ENCODE results near the gene CFAP46. TPM values are rescaled to one million over a fixed set of nuclear protein-coding genes. Genes with fewer than 3 reads are reported as not detected.
A peak's percentile ranks its signal among the peaks of the same experiment; 100 is the strongest.

CFAP46 gene
- total RNA-seq, 6 donors from 2014 or later = 0.60 to 28.3 (median 8.0) TPM

DNA sequence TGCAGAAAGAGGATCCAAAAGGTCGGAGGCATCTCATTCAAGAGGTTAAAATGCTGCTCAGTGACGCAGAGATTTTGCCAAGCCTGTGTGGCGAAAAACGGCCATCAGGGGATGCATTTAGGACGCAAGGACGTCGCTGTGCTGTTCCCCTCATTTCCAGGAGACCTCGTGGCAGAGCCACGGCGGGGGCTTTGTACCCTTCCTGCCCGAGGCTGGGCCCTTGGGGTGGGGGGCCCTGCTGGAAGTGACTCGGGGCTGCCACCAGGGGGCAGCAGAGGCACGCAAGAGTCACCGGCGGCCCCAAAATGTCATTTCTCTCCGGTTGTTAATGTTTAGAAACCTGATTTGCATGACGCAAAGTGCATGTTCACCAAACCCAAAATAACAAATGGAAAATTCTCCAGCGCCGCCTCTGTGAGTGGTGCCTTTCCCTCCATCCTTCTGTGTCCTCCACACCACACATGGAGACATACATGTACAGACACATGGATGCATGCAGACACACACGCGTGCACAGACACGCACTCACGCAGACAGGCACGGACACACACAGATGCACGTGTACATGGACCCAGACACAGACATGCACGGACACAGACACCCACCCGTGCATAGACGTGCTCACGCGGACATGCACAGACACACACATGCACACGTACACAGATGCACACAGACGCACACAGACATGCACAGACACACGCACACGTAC, 105.4 kb downstream of the CFAP46 start:
- peaks cover 0 to 8% (median 3%) of the 10 kb centered on the region in 4 donors for H3K27me3 ChIP-seq
- H3K27ac ChIP-seq = no peak overlapping the region
- no peak overlapping the region for H3K4me3 ChIP-seq
- WGBS, 2 donors = 46 to 75% methylated on average over 18 to 34 of the region's 34 CpGs
- peaks cover 0 to 9% (median 6%) of the 10 kb centered on the region in 4 donors for H3K9me3 ChIP-seq
- ATAC-seq (ENCODE audit: low FRiP score in 2 of 2) = peak in 1 of 2 donors; percentile 44
- H3K36me3 ChIP-seq = no peaks in the 10 kb centered on the region
- TF ChIP-seq, protein P1, sequence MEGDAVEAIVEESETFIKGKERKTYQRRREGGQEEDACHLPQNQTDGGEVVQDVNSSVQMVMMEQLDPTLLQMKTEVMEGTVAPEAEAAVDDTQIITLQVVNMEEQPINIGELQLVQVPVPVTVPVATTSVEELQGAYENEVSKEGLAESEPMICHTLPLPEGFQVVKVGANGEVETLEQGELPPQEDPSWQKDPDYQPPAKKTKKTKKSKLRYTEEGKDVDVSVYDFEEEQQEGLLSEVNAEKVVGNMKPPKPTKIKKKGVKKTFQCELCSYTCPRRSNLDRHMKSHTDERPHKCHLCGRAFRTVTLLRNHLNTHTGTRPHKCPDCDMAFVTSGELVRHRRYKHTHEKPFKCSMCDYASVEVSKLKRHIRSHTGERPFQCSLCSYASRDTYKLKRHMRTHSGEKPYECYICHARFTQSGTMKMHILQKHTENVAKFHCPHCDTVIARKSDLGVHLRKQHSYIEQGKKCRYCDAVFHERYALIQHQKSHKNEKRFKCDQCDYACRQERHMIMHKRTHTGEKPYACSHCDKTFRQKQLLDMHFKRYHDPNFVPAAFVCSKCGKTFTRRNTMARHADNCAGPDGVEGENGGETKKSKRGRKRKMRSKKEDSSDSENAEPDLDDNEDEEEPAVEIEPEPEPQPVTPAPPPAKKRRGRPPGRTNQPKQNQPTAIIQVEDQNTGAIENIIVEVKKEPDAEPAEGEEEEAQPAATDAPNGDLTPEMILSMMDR (IDR thresholded peaks at IDR 0.05) = peak; percentile 71 to 94 (median 84)
- TF ChIP-seq POLR2A (IDR thresholded peaks at IDR 0.05) = no peak
- no peak for DNase-seq
- peaks cover 0 to 5% (median 0%) of the 10 kb centered on the region in 4 donors for H3K4me1 ChIP-seq

DNA sequence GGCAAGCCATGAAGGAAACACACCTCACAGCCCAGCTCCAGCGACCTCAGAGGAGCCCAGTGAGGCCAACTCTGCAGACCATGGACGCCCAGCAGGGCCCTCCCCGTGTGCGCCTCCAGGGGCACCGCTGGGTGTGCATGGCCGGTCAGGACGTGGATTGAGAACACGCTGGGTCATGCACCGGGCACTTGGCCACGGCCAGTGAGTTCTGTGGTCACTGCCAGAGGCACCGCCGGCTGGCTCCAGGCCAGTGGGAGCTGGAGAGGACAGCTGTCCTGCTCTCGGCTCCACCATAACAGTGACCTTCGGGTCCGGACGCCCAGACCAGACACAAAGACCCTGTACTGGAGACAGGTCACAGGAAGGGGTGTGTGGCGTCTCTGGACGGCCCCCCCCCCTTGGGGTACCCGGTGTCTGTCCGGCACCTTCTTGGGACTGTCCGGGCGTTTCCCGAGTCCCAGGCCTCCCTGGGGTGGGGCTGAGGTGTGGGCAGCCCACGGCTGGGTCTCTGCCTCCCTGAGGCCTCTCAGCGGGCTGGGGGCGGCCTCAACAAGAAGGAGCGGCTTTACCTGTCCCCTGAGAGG, 106.0 kb downstream of the CFAP46 start:
- ATAC-seq (ENCODE audit: low FRiP score in 2 of 2) (peak; percentile 17 to 20), DNase-seq (no peak)
- Histone ChIP-seq H3K4me1 (peaks cover 0 to 5% (median 0%) of the 10 kb centered on the region in 4 donors), H3K27ac (no peak overlapping the region), H3K9me3 (peaks cover 0 to 2% (median under 1%) of the 10 kb centered on the region in 4 donors), H3K36me3 (no peaks in the 10 kb centered on the region), H3K4me3 (no peak overlapping the region), H3K27me3 (peaks cover 0 to 8% (median 3%) of the 10 kb centered on the region in 4 donors)
- 63 to 69% methylated on average over 7 to 22 of the region's 27 CpGs for WGBS, 2 donors
- TF ChIP-seq, protein P1 (IDR thresholded peaks at IDR 0.05) = no peak
- TF ChIP-seq EP300 (IDR thresholded peaks at IDR 0.05) = no peak
- TF ChIP-seq POLR2A (IDR thresholded peaks at IDR 0.05) = no peak
- TF ChIP-seq POLR2AphosphoS5 (IDR thresholded peaks at IDR 0.05) = no peak

DNA sequence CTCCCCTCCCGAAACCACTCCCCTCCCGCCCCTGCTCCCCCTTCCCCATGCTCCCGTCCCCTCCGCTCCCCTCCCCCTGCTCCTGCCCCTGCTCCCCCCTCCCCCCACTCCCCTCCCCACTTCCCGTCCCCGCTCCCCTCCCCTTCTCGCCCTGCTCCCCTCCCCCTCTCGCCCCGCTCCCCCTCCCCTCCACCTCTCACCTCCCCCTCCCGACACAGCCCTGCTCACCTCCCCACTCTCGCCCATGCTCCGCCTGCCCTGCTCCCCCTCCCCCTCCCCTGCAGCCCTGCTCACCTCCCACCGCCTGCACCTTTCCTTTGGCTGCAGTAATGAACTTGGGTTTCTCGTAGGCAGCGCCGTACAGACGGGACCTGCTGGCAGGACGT, 106.5 kb downstream of the CFAP46 start:
- no peaks in the 10 kb centered on the region for H3K9me3 ChIP-seq
- no peak overlapping the region for H3K27ac ChIP-seq
- H3K27me3 ChIP-seq = peaks cover 0 to 8% (median 3%) of the 10 kb centered on the region in 4 donors
- WGBS, 2 donors = 20 to 54% methylated on average over 1 to 6 of the region's 18 CpGs
- no peak overlapping the region for H3K4me3 ChIP-seq
- H3K36me3 ChIP-seq = no peaks in the 10 kb centered on the region
- no peak for ATAC-seq (ENCODE audit: low FRiP score in 2 of 2)
- no peak for DNase-seq
- H3K4me1 ChIP-seq = peaks cover 0 to 5% (median 0%) of the 10 kb centered on the region in 4 donors
- TF ChIP-seq, protein P1 (IDR thresholded peaks at IDR 0.05) = no peak
- TF ChIP-seq POLR2AphosphoS5 (IDR thresholded peaks at IDR 0.05) = no peak
- no peak for TF ChIP-seq POLR2A (IDR thresholded peaks at IDR 0.05)
- no peak for TF ChIP-seq EP300 (IDR thresholded peaks at IDR 0.05)

DNA sequence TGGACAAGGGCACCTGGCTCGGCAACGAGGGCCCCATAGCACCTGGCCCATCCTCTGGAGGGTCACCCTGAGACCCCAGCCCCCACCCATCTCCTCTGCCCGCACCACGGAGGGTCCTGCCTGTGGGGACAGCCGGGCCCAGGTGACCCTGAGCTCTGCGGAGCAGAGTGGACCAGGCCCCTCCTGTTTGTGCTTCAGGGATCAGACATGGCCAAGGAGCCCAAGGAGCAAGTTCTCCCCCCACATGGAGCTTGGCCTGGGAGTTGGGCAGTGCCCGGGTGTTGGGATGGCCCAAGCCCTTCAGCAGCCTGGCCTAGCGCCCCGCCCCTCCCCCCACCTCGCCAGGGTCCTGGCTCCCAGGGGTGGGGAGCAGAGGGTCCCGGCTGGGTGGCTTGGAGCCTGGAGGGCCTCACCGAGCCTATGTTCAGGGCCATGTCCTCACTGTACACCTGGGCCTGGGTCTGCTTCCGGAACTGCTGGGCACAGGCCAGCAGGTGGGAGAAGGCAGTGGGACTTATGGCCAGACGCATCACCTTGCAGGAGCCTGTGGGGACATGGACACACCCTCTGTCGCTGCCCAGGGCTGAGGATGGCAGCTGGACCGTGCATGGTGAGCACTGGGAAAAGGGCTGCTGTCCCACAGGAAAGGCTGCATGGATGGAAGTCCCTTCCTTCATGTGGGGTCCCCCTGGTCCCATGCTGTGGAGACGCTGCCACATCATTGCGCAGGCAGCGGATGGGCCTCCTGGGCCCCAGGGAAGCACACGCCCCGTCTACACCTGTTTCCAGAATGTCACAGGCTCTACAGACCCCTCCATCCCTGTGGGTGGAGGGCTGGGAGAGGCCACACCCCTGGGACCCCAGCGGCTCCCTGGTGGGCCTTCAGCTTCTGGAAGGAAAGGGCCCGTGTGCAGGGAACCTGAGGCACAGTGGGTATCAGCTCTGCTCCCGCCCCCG, 107.2 kb downstream of the CFAP46 start:
- Histone ChIP-seq H3K27ac (no peak overlapping the region), H3K9me3 (no peaks in the 10 kb centered on the region), H3K36me3 (no peaks in the 10 kb centered on the region), H3K4me3 (no peak overlapping the region), H3K27me3 (peaks cover 0 to 8% (median 3%) of the 10 kb centered on the region in 4 donors), H3K4me1 (peaks cover 0 to 5% (median 0%) of the 10 kb centered on the region in 4 donors)
- TF ChIP-seq EP300 (IDR thresholded peaks at IDR 0.05) (no peak), POLR2AphosphoS5 (IDR thresholded peaks at IDR 0.05) (no peak)
- TF ChIP-seq, protein P1 (IDR thresholded peaks at IDR 0.05) = no peak
- DNase-seq = peak in 1 of 2 donors; percentile 78
- 60 to 83% methylated on average over 2 to 19 of the region's 25 CpGs for WGBS, 2 donors
- ATAC-seq (ENCODE audit: low FRiP score in 2 of 2) = peak; percentile 7

Measured in upper lobe of left lung (tissue), 6 donors.